Keratinocyte (primary cell): ENCODE results near the gene PPP1R2. TPM values are rescaled to one million over a fixed set of nuclear protein-coding genes. Genes with fewer than 3 reads are reported as not detected.

ENCODE experiments used
- DNase-seq: peaks from one replicate; pipeline ENCODE4 v3.0.0-alpha.2; 2011; ENCODE audit warnings: low read depth, missing footprints, low spot score
- FAIRE-seq: peaks from 2 replicates; lab custom pipeline; 2011; peaks lifted over from hg19 to GRCh38; lab: Jason Lieb, UNC
- H2AFZ ChIP-seq: 2 replicates; pipeline ENCODE4 v1.6.0; 2012; ENCODE audit warnings: low read length, control low read depth, inconsistent platforms; ENCODE audit not compliant: control insufficient read depth
- H3K27ac ChIP-seq: 2 replicates; pipeline ENCODE4 v1.5.1; 2011; ENCODE audit warnings: low read length; ENCODE audit not compliant: control insufficient read depth, insufficient read depth
- H3K27me3 ChIP-seq: 3 replicates; pipeline ENCODE4 v1.6.0; 2011; ENCODE audit warnings: low read length; ENCODE audit not compliant: control insufficient read depth, insufficient read depth; ENCODE audit errors: extremely low read depth
- H3K36me3 ChIP-seq, 2 experiments: 2 replicates in 1 of 2; 3 replicates in 1 of 2; pipeline ENCODE4 v1.5.1; 2011; ENCODE audit warnings: low read length in 2 of 2, mild to moderate bottlenecking in 1 of 2; ENCODE audit not compliant: control insufficient read depth in 2 of 2, insufficient read depth in 2 of 2; ENCODE audit errors: extremely low read depth in 1 of 2
- H3K4me1 ChIP-seq: 3 replicates; pipeline ENCODE4 v1.5.1; 2011; ENCODE audit warnings: low read length; ENCODE audit not compliant: control insufficient read depth, insufficient read depth; ENCODE audit errors: extremely low read depth
- H3K4me2 ChIP-seq: 3 replicates; pipeline ENCODE4 v1.6.0; 2011; ENCODE audit warnings: low read depth, low read length; ENCODE audit not compliant: control insufficient read depth, insufficient read depth; ENCODE audit errors: extremely low read depth
- H3K4me3 ChIP-seq, 3 experiments: fragments of 200-600 bp in 1 of 3; sonication (generic) in 1 of 3; 2 replicates in 2 of 3; 3 replicates in 1 of 3; pipeline ENCODE4 v1.5.1; 2011 to 2016; ENCODE audit warnings: low read length in 3 of 3, mild to moderate bottlenecking in 3 of 3, control low read depth in 2 of 3, inconsistent platforms in 1 of 3, low read depth in 1 of 3, mixed read lengths in 1 of 3, mixed run types in 1 of 3, moderate library complexity in 1 of 3; ENCODE audit not compliant: control insufficient read depth in 2 of 3, insufficient read depth in 2 of 3; ENCODE audit errors: extremely low read depth in 1 of 3
- H3K79me2 ChIP-seq: 2 replicates; pipeline ENCODE4 v1.6.0; 2012; ENCODE audit warnings: low read length; ENCODE audit not compliant: control insufficient read depth, insufficient read depth
- H3K9ac ChIP-seq: 3 replicates; pipeline ENCODE4 v1.6.0; 2011; ENCODE audit warnings: low read length; ENCODE audit not compliant: control insufficient read depth, insufficient read depth; ENCODE audit errors: extremely low read depth
- H3K9me1 ChIP-seq: 3 replicates; pipeline ENCODE4 v1.6.0; 2011; ENCODE audit warnings: low read length; ENCODE audit not compliant: control insufficient read depth, insufficient read depth; ENCODE audit errors: extremely low read depth
- H3K9me3 ChIP-seq: 2 replicates; pipeline ENCODE4 v1.5.1; 2012; ENCODE audit warnings: low read depth, low read length; ENCODE audit not compliant: control insufficient read depth
- H4K20me1 ChIP-seq: 3 replicates; pipeline ENCODE4 v1.6.0; 2011; ENCODE audit warnings: low read length; ENCODE audit not compliant: control insufficient read depth, insufficient read depth; ENCODE audit errors: extremely low read depth
- CTCF ChIP-seq, 3 experiments: IDR thresholded peaks in 1 of 3; conservative IDR thresholded peaks in 1 of 3; optimal IDR thresholded peaks in 1 of 3; 2 replicates in 2 of 3; 3 replicates in 1 of 3; pipeline versions ENCODE3 to v1.5.1; 2011; ENCODE audit warnings: low read length in 3 of 3, mild to moderate bottlenecking in 3 of 3, moderate library complexity in 2 of 3, control low read depth in 1 of 3, inconsistent platforms in 1 of 3; ENCODE audit not compliant: insufficient read depth in 2 of 3; ENCODE audit errors: extremely low read depth in 1 of 3
- EZH2 ChIP-seq: IDR thresholded peaks from one replicate; pipeline ENCODE4 v1.6.1; 2012; ENCODE audit warnings: inconsistent platforms, mild to moderate bottlenecking, low read length, moderate library complexity
- dilution Hi-C: fragments of 300-500 bp; cut with MboI; formaldehyde crosslinking; loops from one replicate; pipeline ENCODE4 v1.7.0; 2020; ENCODE audit warnings: low sequenced_read_pairs; ENCODE audit not compliant: extremely low pct_ligation_motif_present
- polyA plus RNA-seq, 5 experiments: library from polyadenylated mRNA; depleted of rRNA in 3 of 5; stranded (reverse) in 3 of 5; stranded (forward) in 1 of 5; unstranded in 1 of 5; fragments of >200 nt; gene quantifications; 1 replicate in 1 of 5; 2 replicates in 3 of 5; 3 replicates in 1 of 5; pipeline versions ENCODE4 v1.2.1 to v1.2.3, GENCODE V29; 2011 to 2012; ENCODE audit warnings: missing spikeins in 2 of 5, low read depth in 1 of 5, low replicate concordance in 1 of 5

The PPP1R2 gene
- polyA plus RNA-seq, 1 donor (not counting 4 experiments of a cell fraction or from before 2014, with no cell fraction given): 43.2 TPM

DNA sequence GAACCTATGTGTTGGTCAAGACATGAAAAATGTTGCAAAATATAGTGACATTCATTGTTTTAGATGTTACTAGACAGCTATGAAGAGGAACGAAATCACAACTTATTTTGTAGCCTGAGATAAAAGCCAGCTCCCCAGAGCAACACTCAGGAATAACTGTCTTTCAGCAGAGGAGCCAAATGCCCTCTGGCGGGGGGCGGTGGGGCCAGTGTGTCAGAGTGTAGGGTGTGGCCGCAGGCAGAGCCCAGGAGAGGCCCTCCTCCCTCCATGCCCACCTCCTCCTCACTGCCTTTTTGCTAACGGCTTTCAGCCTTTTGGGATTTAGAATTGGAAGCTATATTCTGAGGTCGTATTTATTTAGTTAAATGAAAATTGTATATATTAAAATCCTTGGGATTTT lies 23.7 kb upstream of the PPP1R2 start:
- Histone ChIP-seq H3K4me3 (no peak overlapping the region), H3K4me1 (no peaks in the 10 kb centered on the region), H3K4me2 (no peak overlapping the region), H3K9ac (no peak overlapping the region), H2AFZ (no peak overlapping the region), H3K9me3 (no peaks in the 10 kb centered on the region), H3K36me3 (no peaks in the 10 kb centered on the region), H3K27ac (no peak overlapping the region), H3K27me3 (peaks cover 3% of the 10 kb centered on the region), H3K9me1 (no peaks in the 10 kb centered on the region), H4K20me1 (no peaks in the 10 kb centered on the region), H3K79me2 (no peaks in the 10 kb centered on the region)
- TF ChIP-seq CTCF (optimal IDR thresholded peaks at IDR 0.05 in 1 of 3, IDR thresholded peaks at IDR 0.05 in 1 of 3, conservative IDR thresholded peaks at IDR 0.05 in 1 of 3; ENCODE audit: extremely low read depth in 1 of 3, insufficient read depth in 2 of 3, low read length in 3 of 3) (peak in 1 of 3 experiments; percentile 4), EZH2 (no peak)
- dilution Hi-C loops: no loop called here
- DNase-seq (no peak), FAIRE-seq (no peak)

DNA sequence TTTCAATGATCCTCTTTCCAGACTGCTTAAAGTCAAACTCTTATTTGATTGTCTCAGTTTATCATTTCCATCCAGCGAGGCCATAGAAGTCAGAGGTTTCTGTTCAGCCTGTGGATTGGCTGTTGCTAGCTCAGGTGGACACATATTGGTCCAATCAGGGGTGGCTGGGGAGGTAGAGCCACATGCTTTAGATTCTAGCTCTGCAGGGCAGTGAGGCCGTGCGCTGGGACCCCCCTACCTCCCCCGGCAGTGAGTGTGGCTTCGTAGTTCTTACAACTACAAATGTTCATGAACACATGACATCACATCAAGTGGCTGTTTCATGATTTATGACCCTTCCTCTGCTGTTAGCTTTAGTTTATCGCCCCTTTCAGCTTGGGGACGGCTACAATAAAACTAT lies 22.6 kb upstream of the PPP1R2 start:
- DNase-seq (no peak), FAIRE-seq (no peak)
- Histone ChIP-seq H3K9me3 (no peaks in the 10 kb centered on the region), H3K4me1 (no peaks in the 10 kb centered on the region), H3K79me2 (no peaks in the 10 kb centered on the region), H3K4me3 (no peak overlapping the region), H3K4me2 (no peak overlapping the region), H3K27ac (no peak overlapping the region), H3K9me1 (no peaks in the 10 kb centered on the region), H2AFZ (no peak overlapping the region), H3K36me3 (no peaks in the 10 kb centered on the region), H4K20me1 (no peaks in the 10 kb centered on the region), H3K27me3 (peaks cover 3% of the 10 kb centered on the region), H3K9ac (no peak overlapping the region)
- no peak for TF ChIP-seq EZH2
- TF ChIP-seq CTCF (optimal IDR thresholded peaks at IDR 0.05 in 1 of 3, IDR thresholded peaks at IDR 0.05 in 1 of 3, conservative IDR thresholded peaks at IDR 0.05 in 1 of 3; ENCODE audit: extremely low read depth in 1 of 3, insufficient read depth in 2 of 3, low read length in 3 of 3): no peak
- dilution Hi-C loops: no loop called here
